ENCODE measurements around the gene ST3GAL6. TPM values are rescaled to one million over a fixed set of nuclear protein-coding genes. Genes with fewer than 3 reads are reported as not detected.

ST3GAL6 gene
- total and polyA plus RNA-seq, 2 donors (not counting 3 experiments of a cell fraction or from before 2014, with no cell fraction given): 13.2 to 35.9 TPM

GRCh38 chr3:98782824-98783500 is 19.8 kb downstream of the ST3GAL6 start:
- ChIA-PET CTCF (interaction anchor here (1.6 kb wide), 1 partner anchor 8 kb away, joined by 5 read pairs; no protein-coding TSS in a partner anchor), POLR2A (no interaction called here)
- peaks cover 33% of the 10 kb centered on the region for H3K4me1 ChIP-seq (ENCODE audit: control insufficient read depth, extremely low read depth, insufficient read depth, low read length)
- H3K27me3 ChIP-seq (ENCODE audit: control insufficient read depth in 2 of 2, insufficient read depth in 2 of 2, low read length in 2 of 2): no peaks in the 10 kb centered on the region
- no peaks in the 10 kb centered on the region for H3K9me3 ChIP-seq (replicated peaks; ENCODE audit: control insufficient read depth, insufficient read depth, low read length)
- BruUV-seq (replicated peaks): no TSS peak
- H4K20me1 ChIP-seq (replicated peaks; ENCODE audit: control insufficient read depth, extremely low read depth, insufficient read depth, low read length): no peaks in the 10 kb centered on the region
- no peak overlapping the region for H3K4me3 ChIP-seq (replicated peaks in 1 of 3; ENCODE audit: insufficient read depth in 1 of 3, low read depth in 1 of 3, low read length in 3 of 3)
- intact Hi-C loops (cut with micrococcal nuclease): no loop called here
- no peak for TF ChIP-seq MYC (IDR thresholded peaks at IDR 0.05; ENCODE audit: low read depth, low read length)
- no peak for TF ChIP-seq JUN (IDR thresholded peaks at IDR 0.05; ENCODE audit: borderline replicate concordance, insufficient read depth, insufficient read length, low read depth)
- no peak for TF ChIP-seq EZH2 (IDR thresholded peaks at IDR 0.05; ENCODE audit: borderline replicate concordance, low read depth, low read length, severe bottlenecking)
- no peak for TF ChIP-seq POLR2AphosphoS5 (IDR thresholded peaks at IDR 0.05; ENCODE audit: insufficient read depth, low read depth, low read length)
- no peak for TF ChIP-seq FOS (IDR thresholded peaks at IDR 0.05; ENCODE audit: borderline replicate concordance, insufficient read depth, low read length)
- no peak for TF ChIP-seq MAX (IDR thresholded peaks at IDR 0.05; ENCODE audit: insufficient read depth, insufficient read length)
- no peak for TF ChIP-seq POLR2A (IDR thresholded peaks at IDR 0.05; ENCODE audit: low read depth, low read length)
- TF ChIP-seq CTCF (IDR thresholded peaks at IDR 0.05; ENCODE audit: extremely low read depth in 1 of 2, insufficient read depth in 1 of 2, low read depth in 1 of 2, low read length in 2 of 2): no peak
- TF ChIP-seq GATA2 (IDR thresholded peaks at IDR 0.05; ENCODE audit: insufficient read depth, insufficient read length, low read depth, low read length): no peak
- H3K79me2 ChIP-seq (ENCODE audit: control insufficient read depth, insufficient read depth, low read length): no peaks in the 10 kb centered on the region
- H3K9ac ChIP-seq (replicated peaks; ENCODE audit: extremely low read depth, insufficient read depth, low read length): no peak overlapping the region
- DNase-seq (ENCODE audit: low read depth, low spot score): no peak
- H3K36me3 ChIP-seq (ENCODE audit: control insufficient read depth in 2 of 2, extremely low read depth in 1 of 2, insufficient read depth in 2 of 2, low read length in 2 of 2): peaks cover 0 to 12% of the 10 kb centered on the region in 2 experiments
- no peak overlapping the region for H2AFZ ChIP-seq (ENCODE audit: low read depth, low read length)
- no peaks in the 10 kb centered on the region for H3K9me1 ChIP-seq (replicated peaks; ENCODE audit: control insufficient read depth, extremely low read depth, insufficient read depth, low read length)
- dilution Hi-C loops (cut with MboI; ENCODE audit: extremely low pct_ligation_motif_present, low sequenced_read_pairs): no loop called here
- H3K4me2 ChIP-seq (ENCODE audit: insufficient read depth, low read length): no peak overlapping the region
- FAIRE-seq: no peak
- H3K27ac ChIP-seq (ENCODE audit: insufficient read depth, low read depth, low read length): no peak overlapping the region

All from endothelial cell of umbilical vein (primary cell).